HepG2 (cell line): ENCODE measurements around the gene HIPK2. TPM values are rescaled to one million over a fixed set of nuclear protein-coding genes. Genes with fewer than 3 reads are reported as not detected.

Experiments used
- E2F1 ChIP-seq: sonication (generic); formaldehyde crosslinking; IDR thresholded peaks from 2 replicates; pipeline ENCODE4 v1.5.0; 2020; ENCODE audit warnings: missing genetic modification reagents
- KLF15 ChIP-seq: sonication (generic); formaldehyde crosslinking; IDR thresholded peaks from 2 replicates; pipeline ENCODE4 v1.8.1; 2023; ENCODE audit warnings: borderline replicate concordance, mild to moderate bottlenecking, inconsistent platforms, missing genetic modification reagents, mixed read lengths
- MXD4 ChIP-seq: IDR thresholded peaks from 2 replicates; pipeline ENCODE4 v1.6.1; 2016; ENCODE audit warnings: mild to moderate bottlenecking, missing biosample characterization, missing genetic modification reagents
- RAD51 ChIP-seq: fragments of 450-650 bp; IDR thresholded peaks from 2 replicates; pipeline ENCODE4 v1.6.1; 2016; ENCODE audit warnings: borderline replicate concordance
- SIX1 ChIP-seq: sonication (generic); formaldehyde crosslinking; IDR thresholded peaks from 2 replicates; pipeline ENCODE4 v1.4.0; 2020; ENCODE audit warnings: missing genetic modification reagents, borderline replicate concordance
- SRF ChIP-seq: IDR thresholded peaks from 2 replicates; pipeline ENCODE4 v1.6.1; 2011; ENCODE audit warnings: mild to moderate bottlenecking, low read depth, low read length, moderate library complexity
- ZNF503 ChIP-seq: sonication (generic); formaldehyde crosslinking; IDR thresholded peaks from 2 replicates; pipeline ENCODE4 v1.4.0; 2020; ENCODE audit warnings: missing genetic modification reagents
- polyA plus RNA-seq, 8 experiments: library from polyadenylated mRNA; depleted of rRNA in 3 of 8; stranded (reverse) in 7 of 8; unstranded in 1 of 8; fragments of >200 nt; fragmentation: Illumina TruSeq in 4 of 8; extraction: Trizol in 4 of 8; gene quantifications; 2 replicates each; pipeline versions ENCODE4 v1.2.1 to v1.2.3, GENCODE V29; 2011 to 2016; ENCODE audit warnings: low read depth in 4 of 8, missing spikeins in 1 of 8, mixed read lengths in 1 of 8; ENCODE audit not compliant: insufficient read depth in 1 of 8
- total RNA-seq, 5 experiments: library from RNA; depleted of rRNA; stranded (reverse); fragments of >200 nt; fragmentation: Illumina TruSeq; extraction: Trizol; gene quantifications; 2 replicates each; pipeline ENCODE4 v1.2.3, GENCODE V29; 2016; ENCODE audit warnings: low read depth in 1 of 5
- TF ChIP-seq, protein P1 (sequence below), 2 experiments: IDR thresholded peaks; 2 replicates each; pipeline ENCODE4 v1.6.1; 2011 to 2012; ENCODE audit warnings: low read length in 2 of 2, borderline replicate concordance in 1 of 2, low read depth in 1 of 2, mild to moderate bottlenecking in 1 of 2, moderate library complexity in 1 of 2
- TF ChIP-seq, protein P2 (sequence below): sonication (generic); formaldehyde crosslinking; IDR thresholded peaks from 2 replicates; pipeline ENCODE4 v1.9.0; 2021; ENCODE audit warnings: mild to moderate bottlenecking, missing genetic modification reagents

Gene HIPK2
- total and polyA plus RNA-seq, 2 of the 13 experiments (the other 11 are each of a cell fraction or from before 2014, with no cell fraction given) = 14.4 to 20.2 TPM

GRCh38 chr7:139777948-139778841, at the start of gene HIPK2 (continued):
- TF ChIP-seq ZNF503 (CRISPR knock-in tag) (no peak), KLF15 (CRISPR knock-in tag) (no peak), SIX1 (CRISPR knock-in tag) (no peak), RAD51 (no peak), E2F1 (no peak), MXD4 (CRISPR knock-in tag) (no peak), SRF (peak; percentile 92)
- TF ChIP-seq, protein P1, sequence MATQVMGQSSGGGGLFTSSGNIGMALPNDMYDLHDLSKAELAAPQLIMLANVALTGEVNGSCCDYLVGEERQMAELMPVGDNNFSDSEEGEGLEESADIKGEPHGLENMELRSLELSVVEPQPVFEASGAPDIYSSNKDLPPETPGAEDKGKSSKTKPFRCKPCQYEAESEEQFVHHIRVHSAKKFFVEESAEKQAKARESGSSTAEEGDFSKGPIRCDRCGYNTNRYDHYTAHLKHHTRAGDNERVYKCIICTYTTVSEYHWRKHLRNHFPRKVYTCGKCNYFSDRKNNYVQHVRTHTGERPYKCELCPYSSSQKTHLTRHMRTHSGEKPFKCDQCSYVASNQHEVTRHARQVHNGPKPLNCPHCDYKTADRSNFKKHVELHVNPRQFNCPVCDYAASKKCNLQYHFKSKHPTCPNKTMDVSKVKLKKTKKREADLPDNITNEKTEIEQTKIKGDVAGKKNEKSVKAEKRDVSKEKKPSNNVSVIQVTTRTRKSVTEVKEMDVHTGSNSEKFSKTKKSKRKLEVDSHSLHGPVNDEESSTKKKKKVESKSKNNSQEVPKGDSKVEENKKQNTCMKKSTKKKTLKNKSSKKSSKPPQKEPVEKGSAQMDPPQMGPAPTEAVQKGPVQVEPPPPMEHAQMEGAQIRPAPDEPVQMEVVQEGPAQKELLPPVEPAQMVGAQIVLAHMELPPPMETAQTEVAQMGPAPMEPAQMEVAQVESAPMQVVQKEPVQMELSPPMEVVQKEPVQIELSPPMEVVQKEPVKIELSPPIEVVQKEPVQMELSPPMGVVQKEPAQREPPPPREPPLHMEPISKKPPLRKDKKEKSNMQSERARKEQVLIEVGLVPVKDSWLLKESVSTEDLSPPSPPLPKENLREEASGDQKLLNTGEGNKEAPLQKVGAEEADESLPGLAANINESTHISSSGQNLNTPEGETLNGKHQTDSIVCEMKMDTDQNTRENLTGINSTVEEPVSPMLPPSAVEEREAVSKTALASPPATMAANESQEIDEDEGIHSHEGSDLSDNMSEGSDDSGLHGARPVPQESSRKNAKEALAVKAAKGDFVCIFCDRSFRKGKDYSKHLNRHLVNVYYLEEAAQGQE (IDR thresholded peaks at IDR 0.05; ENCODE audit: borderline replicate concordance in 1 of 2, low read depth in 1 of 2, low read length in 2 of 2) = no peak
- TF ChIP-seq, protein P2, sequence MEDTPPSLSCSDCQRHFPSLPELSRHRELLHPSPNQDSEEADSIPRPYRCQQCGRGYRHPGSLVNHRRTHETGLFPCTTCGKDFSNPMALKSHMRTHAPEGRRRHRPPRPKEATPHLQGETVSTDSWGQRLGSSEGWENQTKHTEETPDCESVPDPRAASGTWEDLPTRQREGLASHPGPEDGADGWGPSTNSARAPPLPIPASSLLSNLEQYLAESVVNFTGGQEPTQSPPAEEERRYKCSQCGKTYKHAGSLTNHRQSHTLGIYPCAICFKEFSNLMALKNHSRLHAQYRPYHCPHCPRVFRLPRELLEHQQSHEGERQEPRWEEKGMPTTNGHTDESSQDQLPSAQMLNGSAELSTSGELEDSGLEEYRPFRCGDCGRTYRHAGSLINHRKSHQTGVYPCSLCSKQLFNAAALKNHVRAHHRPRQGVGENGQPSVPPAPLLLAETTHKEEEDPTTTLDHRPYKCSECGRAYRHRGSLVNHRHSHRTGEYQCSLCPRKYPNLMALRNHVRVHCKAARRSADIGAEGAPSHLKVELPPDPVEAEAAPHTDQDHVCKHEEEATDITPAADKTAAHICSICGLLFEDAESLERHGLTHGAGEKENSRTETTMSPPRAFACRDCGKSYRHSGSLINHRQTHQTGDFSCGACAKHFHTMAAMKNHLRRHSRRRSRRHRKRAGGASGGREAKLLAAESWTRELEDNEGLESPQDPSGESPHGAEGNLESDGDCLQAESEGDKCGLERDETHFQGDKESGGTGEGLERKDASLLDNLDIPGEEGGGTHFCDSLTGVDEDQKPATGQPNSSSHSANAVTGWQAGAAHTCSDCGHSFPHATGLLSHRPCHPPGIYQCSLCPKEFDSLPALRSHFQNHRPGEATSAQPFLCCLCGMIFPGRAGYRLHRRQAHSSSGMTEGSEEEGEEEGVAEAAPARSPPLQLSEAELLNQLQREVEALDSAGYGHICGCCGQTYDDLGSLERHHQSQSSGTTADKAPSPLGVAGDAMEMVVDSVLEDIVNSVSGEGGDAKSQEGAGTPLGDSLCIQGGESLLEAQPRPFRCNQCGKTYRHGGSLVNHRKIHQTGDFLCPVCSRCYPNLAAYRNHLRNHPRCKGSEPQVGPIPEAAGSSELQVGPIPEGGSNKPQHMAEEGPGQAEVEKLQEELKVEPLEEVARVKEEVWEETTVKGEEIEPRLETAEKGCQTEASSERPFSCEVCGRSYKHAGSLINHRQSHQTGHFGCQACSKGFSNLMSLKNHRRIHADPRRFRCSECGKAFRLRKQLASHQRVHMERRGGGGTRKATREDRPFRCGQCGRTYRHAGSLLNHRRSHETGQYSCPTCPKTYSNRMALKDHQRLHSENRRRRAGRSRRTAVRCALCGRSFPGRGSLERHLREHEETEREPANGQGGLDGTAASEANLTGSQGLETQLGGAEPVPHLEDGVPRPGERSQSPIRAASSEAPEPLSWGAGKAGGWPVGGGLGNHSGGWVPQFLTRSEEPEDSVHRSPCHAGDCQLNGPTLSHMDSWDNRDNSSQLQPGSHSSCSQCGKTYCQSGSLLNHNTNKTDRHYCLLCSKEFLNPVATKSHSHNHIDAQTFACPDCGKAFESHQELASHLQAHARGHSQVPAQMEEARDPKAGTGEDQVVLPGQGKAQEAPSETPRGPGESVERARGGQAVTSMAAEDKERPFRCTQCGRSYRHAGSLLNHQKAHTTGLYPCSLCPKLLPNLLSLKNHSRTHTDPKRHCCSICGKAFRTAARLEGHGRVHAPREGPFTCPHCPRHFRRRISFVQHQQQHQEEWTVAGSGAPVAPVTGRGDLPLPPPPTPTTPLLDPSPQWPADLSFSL (CRISPR knock-in tag) = no peak
